ENCODE results near the gene PPA1.
"Not testable (repeated sequence)": the region's sequence is repeated elsewhere in the genome, so short reads cannot be mapped to it uniquely, and the experiment has no call there.

DNA sequence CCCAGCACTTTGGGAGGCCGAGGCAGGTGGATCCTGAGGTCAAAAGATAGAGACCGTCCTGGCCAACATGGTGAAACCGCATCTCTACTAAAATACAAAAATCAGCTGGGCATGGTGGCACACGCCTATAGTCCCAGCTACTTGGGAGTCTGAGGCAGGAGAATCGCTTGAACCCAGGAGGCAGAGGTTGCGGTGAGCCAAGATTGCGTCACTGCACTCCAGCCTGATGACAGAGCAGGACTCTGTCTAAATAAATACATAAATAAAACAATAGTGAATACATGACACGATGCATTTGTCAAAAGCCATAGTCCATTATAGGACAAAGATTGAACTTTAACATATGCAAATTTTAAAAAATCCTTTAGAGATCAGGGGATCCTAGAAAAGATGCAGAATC, 54.0 kb downstream of the PPA1 start:
- TF ChIP-seq EZH2 (IDR thresholded peaks at IDR 0.05; ENCODE audit: insufficient read depth, poor library complexity, severe bottlenecking); EZH2phosphoT487 (IDR thresholded peaks at IDR 0.05; ENCODE audit: insufficient read depth, low read depth): not testable (repeated sequence)

Measured in GM23248 (cell line).